ENCODE measurements around the gene USH1C.

USH1C gene

GRCh38 chr11:17479284-17480214 is 64.7 kb downstream of the USH1C start:
- no peak for TF ChIP-seq CTCF (IDR thresholded peaks at IDR 0.05; ENCODE audit: low read depth, low read length, missing control alignments)
- no peak overlapping the region for H3K4me3 ChIP-seq (replicated peaks; ENCODE audit: low read depth, low read length)
- DNase-seq (ENCODE audit: extremely low read depth, low read depth): no peak

GRCh38 chr11:17478070-17478469 is 66.1 kb downstream of the USH1C start:
- no peak for DNase-seq (ENCODE audit: extremely low read depth, low read depth)
- no peak overlapping the region for H3K4me3 ChIP-seq (replicated peaks; ENCODE audit: low read depth, low read length)
- TF ChIP-seq CTCF (IDR thresholded peaks at IDR 0.05; ENCODE audit: low read depth, low read length, missing control alignments): no peak

GRCh38 chr11:17477361-17477760 is 66.9 kb downstream of the USH1C start:
- no peak for TF ChIP-seq CTCF (IDR thresholded peaks at IDR 0.05; ENCODE audit: low read depth, low read length, missing control alignments)
- no peak overlapping the region for H3K4me3 ChIP-seq (replicated peaks; ENCODE audit: low read depth, low read length)

GRCh38 chr11:17477084-17477333 is 67.2 kb downstream of the USH1C start:
- TF ChIP-seq CTCF (IDR thresholded peaks at IDR 0.05; ENCODE audit: low read depth, low read length, missing control alignments): no peak
- no peak overlapping the region for H3K4me3 ChIP-seq (replicated peaks; ENCODE audit: low read depth, low read length)
- no peak for DNase-seq (ENCODE audit: extremely low read depth, low read depth)

More at GRCh38 chr11:17477361-17477760, 66.9 kb downstream of the USH1C start:
- no peak for DNase-seq (ENCODE audit: extremely low read depth, low read depth)

GRCh38 chr11:17476317-17477083 is 67.7 kb downstream of the USH1C start, which contains the start of gene ABCC8:
TSS of gene ABCC8 (minus strand) at chr11:17476845. CDS start at chr11:17476776, 69 bp downstream.
- TF ChIP-seq CTCF (IDR thresholded peaks at IDR 0.05; ENCODE audit: low read depth, low read length, missing control alignments): no peak
- no peak within 1 kb of the TSS for H3K4me3 ChIP-seq (replicated peaks; ENCODE audit: low read depth, low read length)
- no peak for DNase-seq (ENCODE audit: extremely low read depth, low read depth)

GRCh38 chr11:17475666-17476316 is 68.4 kb downstream of the USH1C start:
- no peak for DNase-seq (ENCODE audit: extremely low read depth, low read depth)
- no peak for TF ChIP-seq CTCF (IDR thresholded peaks at IDR 0.05; ENCODE audit: low read depth, low read length, missing control alignments)
- no peak overlapping the region for H3K4me3 ChIP-seq (replicated peaks; ENCODE audit: low read depth, low read length)
